ENCODE results near the gene KCTD16.

DNA sequence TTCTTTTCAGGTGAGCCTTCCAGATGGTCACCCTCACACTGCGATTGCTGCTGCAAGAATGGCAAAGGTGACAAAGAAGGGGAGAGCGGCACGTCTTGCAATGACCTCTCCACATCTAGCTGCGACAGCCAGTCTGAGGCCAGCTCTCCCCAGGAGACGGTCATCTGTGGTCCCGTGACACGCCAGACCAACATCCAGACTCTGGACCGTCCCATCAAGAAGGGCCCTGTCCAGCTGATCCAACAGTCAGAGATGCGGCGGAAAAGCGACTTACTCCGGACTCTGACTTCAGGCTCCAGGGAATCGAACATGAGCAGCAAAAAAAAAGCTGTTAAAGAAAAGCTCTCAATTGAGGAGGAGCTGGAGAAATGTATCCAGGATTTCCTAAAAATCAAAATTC is 303.0 kb downstream of the KCTD16 start:
- no peak for TF ChIP-seq CTCF (IDR thresholded peaks at IDR 0.05; ENCODE audit: insufficient read depth, low read depth, low read length)
- no peak for TF ChIP-seq EZH2 (IDR thresholded peaks at IDR 0.05; ENCODE audit: insufficient read depth, low read length)
